NB4 (cell line): ENCODE results near the gene AGBL1.

Experiments used
- CTCF ChIP-seq: IDR thresholded peaks from one replicate; pipeline ENCODE4 v1.5.1; 2012; ENCODE audit warnings: low read depth, low read length
- MAX ChIP-seq: IDR thresholded peaks from 2 replicates; pipeline ENCODE4 v1.6.1; 2011; ENCODE audit warnings: low read depth, low read length
- POLR2A ChIP-seq: IDR thresholded peaks from 2 replicates; pipeline ENCODE4 v1.6.1; 2011; ENCODE audit warnings: mild to moderate bottlenecking; ENCODE audit not compliant: insufficient read length; ENCODE audit errors: extremely low read depth

- TF ChIP-seq CTCF (no peak), POLR2A (no peak), MAX (no peak)
Measured at GRCh38 chr15:86136861-86137260, 57.2 kb downstream of the AGBL1 start.
